Measurements from ENCODE around the gene SLC15A5. TPM values are rescaled to one million over a fixed set of nuclear protein-coding genes. Genes with fewer than 3 reads are reported as not detected.

SLC15A5 gene
- total and polyA plus RNA-seq, 11 donors = not detected

- no peaks in the 10 kb centered on the region for H3K27me3 ChIP-seq
- peaks cover 0 to 14% (median 5%) of the 10 kb centered on the region in 12 donors for H3K9me3 ChIP-seq
- no peak overlapping the region for H3K4me3 ChIP-seq
- WGBS, 4 donors = 24 to 92% (median 52%) methylated on average over 4 of the region's 4 CpGs
- no peaks in the 10 kb centered on the region for H3K36me3 ChIP-seq
- H3K27ac ChIP-seq = no peak overlapping the region
- no peak for DNase-seq
- intact Hi-C loops (cut with DNase I) = no loop called here
- no peak for TF ChIP-seq CTCF (IDR thresholded peaks at IDR 0.05)
- H3K4me1 ChIP-seq = no peaks in the 10 kb centered on the region
- ATAC-seq = no peak
Measured at GRCh38 chr12:16197600-16197999, 79.9 kb downstream of the SLC15A5 start.

- WGBS, 4 donors = 30 to 49% (median 43%) methylated on average over 5 of the region's 5 CpGs
- intact Hi-C loops (cut with DNase I) = no loop called here
- H3K9me3 ChIP-seq = no peaks in the 10 kb centered on the region
- no peaks in the 10 kb centered on the region for H3K36me3 ChIP-seq
- H3K4me3 ChIP-seq = no peak overlapping the region
- DNase-seq (no peak), ATAC-seq (no peak)
- TF ChIP-seq POLR2A (IDR thresholded peaks at IDR 0.05) (no peak), CTCF (IDR thresholded peaks at IDR 0.05) (peak in 1 of 12 donors; percentile 28)
- no peak overlapping the region for H3K27ac ChIP-seq
- peaks cover 0 to 5% (median 0%) of the 10 kb centered on the region in 9 donors for H3K27me3 ChIP-seq
- H3K4me1 ChIP-seq = no peaks in the 10 kb centered on the region
Measured at GRCh38 chr12:16189849-16190248, 87.6 kb downstream of the SLC15A5 start.

DNA sequence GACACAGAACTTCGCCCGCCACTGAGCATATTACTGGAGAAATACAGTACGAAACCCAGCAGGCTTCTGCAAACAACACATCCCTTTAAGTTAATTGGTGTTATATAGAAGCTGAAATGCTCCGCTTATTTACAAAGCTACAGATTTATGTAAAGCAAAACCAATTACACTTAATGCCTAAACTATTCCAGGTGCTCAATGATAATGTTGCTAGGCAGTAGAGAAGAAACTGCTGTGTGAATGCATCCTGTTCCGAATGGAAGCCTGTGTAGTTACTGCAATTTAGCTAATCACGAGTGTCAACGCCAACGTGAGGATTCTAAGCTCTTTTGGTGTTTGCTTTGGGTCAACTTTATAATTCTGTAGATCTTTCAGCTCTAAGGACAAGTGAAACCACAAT, 89.8 kb downstream of the SLC15A5 start:
- TF ChIP-seq POLR2A (IDR thresholded peaks at IDR 0.05) = no peak
- Histone ChIP-seq H3K4me3 (no peak overlapping the region), H3K27me3 (peaks cover 0 to 5% (median 0%) of the 10 kb centered on the region in 9 donors), H3K4me1 (no peaks in the 10 kb centered on the region), H3K36me3 (no peaks in the 10 kb centered on the region), H3K9me3 (no peaks in the 10 kb centered on the region), H3K27ac (no peak overlapping the region)
- 64 to 83% (median 72%) methylated on average over 8 of the region's 8 CpGs for WGBS, 4 donors
- no peak for ATAC-seq
- intact Hi-C loops (cut with DNase I) = no loop called here
- no peak for DNase-seq

DNA sequence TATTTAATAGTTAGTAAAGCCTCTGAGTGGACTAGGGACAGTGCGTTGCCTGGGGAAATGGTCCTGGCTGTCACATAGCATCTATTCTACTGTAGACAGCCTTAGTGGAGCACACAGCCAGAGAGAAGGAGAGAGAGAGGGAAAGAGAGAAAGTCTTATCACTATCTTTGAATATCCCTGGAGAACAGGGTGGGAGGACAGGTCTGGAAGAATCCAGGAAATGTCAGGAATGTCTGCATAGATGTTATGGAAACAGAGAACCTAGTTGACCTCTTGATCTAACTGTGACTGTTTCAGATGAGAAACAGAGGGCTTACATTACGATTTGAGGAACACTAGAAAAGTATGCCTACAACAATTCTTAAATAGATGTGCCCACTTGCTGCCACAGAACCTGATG, 92.8 kb downstream of the SLC15A5 start:
- intact Hi-C loops (cut with DNase I) = no loop called here

More for the DNA sequence above, 92.8 kb downstream of the SLC15A5 start:
- 36 to 46% (median 42%) methylated on average over 2 of the region's 2 CpGs for WGBS, 4 donors
- H3K36me3 ChIP-seq = no peaks in the 10 kb centered on the region
- no peaks in the 10 kb centered on the region for H3K4me1 ChIP-seq
- ATAC-seq (no peak), DNase-seq (no peak)
- TF ChIP-seq POLR2A (IDR thresholded peaks at IDR 0.05) (no peak), CTCF (IDR thresholded peaks at IDR 0.05) (no peak)
- peaks cover 0 to 8% (median 0%) of the 10 kb centered on the region in 12 donors for H3K9me3 ChIP-seq
- no peak overlapping the region for H3K4me3 ChIP-seq
- H3K27me3 ChIP-seq = peaks cover 0 to 5% (median 0%) of the 10 kb centered on the region in 9 donors
- no peak overlapping the region for H3K27ac ChIP-seq
